Parathyroid adenoma (tissue), 2 donors: ENCODE measurements around the gene PGP.

ENCODE experiments used
- H2AFZ ChIP-seq: fragments of 300-600 bp; sonication (generic); one replicate; pipeline ENCODE4 v1.7.0; 2017; ENCODE audit warnings: antibody characterized with exemption, mild to moderate bottlenecking
- H3K27ac ChIP-seq: fragments of 300-600 bp; sonication (generic); one replicate; pipeline ENCODE4 v1.7.0; 2017
- H3K27me3 ChIP-seq: fragments of 300-600 bp; sonication (generic); one replicate; pipeline ENCODE4 v1.7.0; 2017; ENCODE audit warnings: low read length; ENCODE audit not compliant: control insufficient read depth, insufficient read depth
- H3K36me3 ChIP-seq: fragments of 300-600 bp; sonication (generic); one replicate; pipeline ENCODE4 v1.7.0; 2017; ENCODE audit warnings: low read length; ENCODE audit not compliant: control insufficient read depth, insufficient read depth
- H3K4me1 ChIP-seq: fragments of 300-600 bp; sonication (generic); one replicate; pipeline ENCODE4 v1.7.0; 2017; ENCODE audit warnings: control low read depth
- H3K4me2 ChIP-seq: fragments of 300-600 bp; sonication (generic); one replicate; pipeline ENCODE4 v1.7.0; 2017; ENCODE audit warnings: low read length
- H3K4me3 ChIP-seq: fragments of 300-600 bp; sonication (generic); one replicate; pipeline ENCODE4 v1.7.0; 2017; ENCODE audit warnings: low read depth, low read length
- H3K79me2 ChIP-seq: fragments of 300-600 bp; sonication (generic); one replicate; pipeline ENCODE4 v1.7.0; 2017; ENCODE audit warnings: control low read depth
- H3K9ac ChIP-seq: fragments of 300-600 bp; sonication (generic); one replicate; pipeline ENCODE4 v1.7.0; 2017; ENCODE audit warnings: mild to moderate bottlenecking
- H3K9me3 ChIP-seq: fragments of 300-600 bp; sonication (generic); one replicate; pipeline ENCODE4 v1.7.0; 2017; ENCODE audit warnings: low read length; ENCODE audit not compliant: control insufficient read depth
- CTCF ChIP-seq: fragments of 300-600 bp; sonication (generic); IDR thresholded peaks from one replicate; pipeline ENCODE4 v1.7.0; 2017; ENCODE audit warnings: antibody characterized with exemption, mild to moderate bottlenecking
- donor health status: primary hyperparathyroidism.

PGP gene

GRCh38 chr16:2229091-2229490 lies 14.5 kb upstream of the PGP start:
- Histone ChIP-seq H2AFZ (no peak overlapping the region), H3K9ac (no peak overlapping the region), H3K4me1 (no peaks in the 10 kb centered on the region), H3K27me3 (no peaks in the 10 kb centered on the region), H3K27ac (no peak overlapping the region), H3K4me3 (no peak overlapping the region), H3K9me3 (no peaks in the 10 kb centered on the region), H3K36me3 (no peaks in the 10 kb centered on the region), H3K4me2 (no peak overlapping the region), H3K79me2 (peaks cover 26% of the 10 kb centered on the region)
- TF ChIP-seq CTCF: no peak

- H3K4me2 ChIP-seq: no peak overlapping the region
- no peak overlapping the region for H3K27ac ChIP-seq
- H3K27me3 ChIP-seq: no peaks in the 10 kb centered on the region
- no peak overlapping the region for H2AFZ ChIP-seq
- no peaks in the 10 kb centered on the region for H3K36me3 ChIP-seq
- no peak for TF ChIP-seq CTCF
- H3K9ac ChIP-seq: no peak overlapping the region
- H3K4me3 ChIP-seq: no peak overlapping the region
- peaks cover 27% of the 10 kb centered on the region for H3K79me2 ChIP-seq
- H3K4me1 ChIP-seq: no peaks in the 10 kb centered on the region
- H3K9me3 ChIP-seq: no peaks in the 10 kb centered on the region
Observed at GRCh38 chr16:2228161-2228824, 13.7 kb upstream of the PGP start.

- Histone ChIP-seq H3K4me1 (no peaks in the 10 kb centered on the region), H3K36me3 (no peaks in the 10 kb centered on the region), H3K4me3 (no peak overlapping the region), H2AFZ (no peak overlapping the region), H3K79me2 (peaks cover 27% of the 10 kb centered on the region), H3K4me2 (no peak overlapping the region), H3K9ac (no peak overlapping the region), H3K27ac (no peak overlapping the region), H3K27me3 (no peaks in the 10 kb centered on the region), H3K9me3 (no peaks in the 10 kb centered on the region)
- no peak for TF ChIP-seq CTCF
Observed at GRCh38 chr16:2226918-2227317, 12.3 kb upstream of the PGP start.

GRCh38 chr16:2226245-2226793 lies 11.7 kb upstream of the PGP start:
- no peak overlapping the region for H3K4me3 ChIP-seq
- no peaks in the 10 kb centered on the region for H3K36me3 ChIP-seq
- no peaks in the 10 kb centered on the region for H3K9me3 ChIP-seq
- H3K4me2 ChIP-seq: no peak overlapping the region
- H3K27ac ChIP-seq: no peak overlapping the region
- TF ChIP-seq CTCF: no peak
- H3K79me2 ChIP-seq: peaks cover 27% of the 10 kb centered on the region
- H2AFZ ChIP-seq: no peak overlapping the region
- no peaks in the 10 kb centered on the region for H3K27me3 ChIP-seq
- no peaks in the 10 kb centered on the region for H3K4me1 ChIP-seq
- H3K9ac ChIP-seq: no peak overlapping the region
